ENCODE data around the gene TFB2M. TPM values are rescaled to one million over a fixed set of nuclear protein-coding genes. Genes with fewer than 3 reads are reported as not detected.

Gene TFB2M
- total RNA-seq, 1 experiment from 2014 or later = 52.0 TPM

GRCh38 chr1:246491551-246492053 is 74.5 kb downstream of the TFB2M start:
- TF ChIP-seq CTCF (IDR thresholded peaks at IDR 0.05; ENCODE audit: unreplicated experiment) = no peak
- Mint-ChIP-seq H3K4me3 (ENCODE audit: unreplicated experiment) (no peak overlapping the region), H3K9me3 (ENCODE audit: unreplicated experiment) (no peaks in the 10 kb centered on the region), H3K27ac (ENCODE audit: low read depth, unreplicated experiment) (no peak overlapping the region), H3K27me3 (ENCODE audit: insufficient read depth, unreplicated experiment) (no peaks in the 10 kb centered on the region), H3K4me1 (ENCODE audit: insufficient read depth, unreplicated experiment) (no peaks in the 10 kb centered on the region), H3K36me3 (ENCODE audit: insufficient read depth, unreplicated experiment) (peaks cover 8% of the 10 kb centered on the region)
- intact Hi-C loops (cut with micrococcal nuclease) = loop anchor here (1.0 to 5.0 kb wide), 5 partner anchors 209 to 1413 kb away; no protein-coding TSS in a partner anchor
- CTCF ChIA-PET = interaction anchor here (0.6 to 8.6 kb wide), 41 partner anchors 8 to 1709 kb away, joined by 3 to 116 read pairs (median 4); partner anchors contain the start of genes KIF26B and SMYD3
- no TSS peak for BruUV-seq (replicated peaks)
- no peak for DNase-seq (ENCODE audit: unreplicated experiment)
- POLR2A ChIA-PET = interaction anchor here (1.1 to 1.5 kb wide), 2 partner anchors 8 to 14 kb away, joined by 4 to 5 read pairs; no protein-coding TSS in a partner anchor

Other genes starting within 250 kb of the TFB2M start
- gene SMYD3, start 59.0 kb downstream of the TFB2M start, total RNA-seq (2022) = 21.4 and 26.9 TPM in 2 replicates
- 44.8 and 48.3 TPM in 2 replicates for gene CNST, start 195 bp upstream of the TFB2M start, total RNA-seq (2022)
- gene SCCPDH, start 158.1 kb upstream of the TFB2M start, total RNA-seq (2022) = 28.4 and 32.2 TPM in 2 replicates

All from MCF 10A (cell line).